ENCODE data around the gene FXYD1. TPM values are rescaled to one million over a fixed set of nuclear protein-coding genes. Genes with fewer than 3 reads are reported as not detected.

FXYD1 gene
- total and polyA plus RNA-seq, 3 experiments from 2014 or later: 0.79 TPM; not detected in 2

DNA sequence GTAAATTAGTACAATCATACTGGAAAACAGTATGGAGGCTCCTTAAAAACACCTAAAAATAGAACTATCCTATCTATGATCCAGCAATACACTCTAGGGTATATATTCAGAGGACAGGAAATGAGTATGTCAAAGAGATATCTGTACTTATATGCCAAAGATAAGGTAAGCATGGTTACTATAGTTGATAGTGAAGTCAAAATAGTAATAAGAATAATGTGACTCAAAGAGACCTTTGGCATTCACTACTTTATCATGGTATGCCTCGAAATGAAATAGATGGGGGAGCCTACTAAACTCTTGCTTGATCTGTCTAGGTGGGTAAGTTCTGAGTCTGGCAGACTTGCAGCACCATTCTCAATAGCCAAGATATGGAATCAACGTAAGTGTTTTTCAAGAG, 46.3 kb downstream of the FXYD1 start:
- no peaks in the 10 kb centered on the region for H3K9me3 ChIP-seq (ENCODE audit: low read length)
- CTCF ChIA-PET: no interaction called here
- peaks cover under 1 to 6% (median 4%) of the 10 kb centered on the region in 3 donors for H3K4me1 Mint-ChIP-seq
- H3K4me3 ChIP-seq (ENCODE audit: low read length): no peak overlapping the region
- no peak overlapping the region for H3K4me3 Mint-ChIP-seq
- H3K27me3 Mint-ChIP-seq: peaks cover 1 to 5% of the 10 kb centered on the region in 2 donors
- POLR2A ChIA-PET: no interaction called here
- DNase-seq: no peak
- no peaks in the 10 kb centered on the region for H3K36me3 ChIP-seq (ENCODE audit: insufficient read depth, low read length)
- H3K27ac ChIP-seq (ENCODE audit: low read depth, low read length): no peak overlapping the region
- peaks cover 0 to 13% (median 0%) of the 10 kb centered on the region in 3 donors for H3K36me3 Mint-ChIP-seq
- H3K27ac Mint-ChIP-seq: peak overlapping the region in 1 of 8 donors; percentile 1
- peaks cover 13% of the 10 kb centered on the region for H3K4me1 ChIP-seq (ENCODE audit: insufficient read depth, low read length)
- H3K9me3 Mint-ChIP-seq: peaks cover 0 to 10% (median 6%) of the 10 kb centered on the region in 5 donors
- H3K27me3 ChIP-seq (ENCODE audit: insufficient read depth, low read length, poor library complexity, severe bottlenecking): no peaks in the 10 kb centered on the region

Other genes starting within 250 kb of the FXYD1 start
- gene ZNF30, start 211.9 kb upstream of the FXYD1 start, total RNA-seq: 1 to 10 TPM; 6.4 to 7.4 TPM
- gene ZNF30, start 211.9 kb upstream of the FXYD1 start, polyA plus RNA-seq: 6.9 TPM
- 1 to 10 TPM; 7.4 to 7.5 TPM for gene ZNF792, start 174.6 kb upstream of the FXYD1 start, total RNA-seq
- 15.4 TPM for gene ZNF792, start 174.6 kb upstream of the FXYD1 start, polyA plus RNA-seq
- gene GRAMD1A, start 138.5 kb upstream of the FXYD1 start, total RNA-seq: 100 to 1,000 TPM; 205 to 218 TPM
- 51.4 TPM for gene GRAMD1A, start 138.5 kb upstream of the FXYD1 start, polyA plus RNA-seq
- gene SCN1B, start 108.4 kb upstream of the FXYD1 start, total RNA-seq: 1 to 10 TPM; 1.1 to 1.9 TPM
- 1.3 TPM for gene SCN1B, start 108.4 kb upstream of the FXYD1 start, polyA plus RNA-seq
- gene HPN, start 97.1 kb upstream of the FXYD1 start, total RNA-seq: not detected
- gene HPN, start 97.1 kb upstream of the FXYD1 start, polyA plus RNA-seq: 0.53 TPM
- not detected for gene FXYD3, start 23.0 kb upstream of the FXYD1 start, total RNA-seq
- not detected for gene FXYD3, start 23.0 kb upstream of the FXYD1 start, polyA plus RNA-seq
- under 1 TPM in 1 of 2 experiments, not detected in 1; 0.18 TPM for gene LGI4, start 3.8 kb upstream of the FXYD1 start, total RNA-seq
- not detected for gene LGI4, start 3.8 kb upstream of the FXYD1 start, polyA plus RNA-seq
- 1 to 10 TPM in 1 of 2 experiments, under 1 TPM in 1; 0.60 to 1.0 TPM for gene FXYD7, start 4.4 kb downstream of the FXYD1 start, total RNA-seq
- gene FXYD7, start 4.4 kb downstream of the FXYD1 start, polyA plus RNA-seq: 12.9 TPM
- 100 to 1,000 TPM; 295 TPM for gene FXYD5, start 15.9 kb downstream of the FXYD1 start, total RNA-seq
- 560 TPM for gene FXYD5, start 15.9 kb downstream of the FXYD1 start, polyA plus RNA-seq
- not detected for gene FAM187B, start 89.9 kb downstream of the FXYD1 start, total RNA-seq
- not detected for gene FAM187B, start 89.9 kb downstream of the FXYD1 start, polyA plus RNA-seq
- 10 to 100 TPM; 23.5 to 27.5 TPM for gene LSR, start 110.2 kb downstream of the FXYD1 start, total RNA-seq
- gene LSR, start 110.2 kb downstream of the FXYD1 start, polyA plus RNA-seq: 77.8 TPM
- 100 to 1,000 TPM; 125 to 132 TPM for gene USF2, start 130.1 kb downstream of the FXYD1 start, total RNA-seq
- gene USF2, start 130.1 kb downstream of the FXYD1 start, polyA plus RNA-seq: 9.2 TPM
- gene HAMP, start 143.7 kb downstream of the FXYD1 start, total RNA-seq: under 1 TPM; 0.31 TPM
- gene HAMP, start 143.7 kb downstream of the FXYD1 start, polyA plus RNA-seq: not detected
- not detected for gene MAG, start 153.3 kb downstream of the FXYD1 start, total RNA-seq
- gene MAG, start 153.3 kb downstream of the FXYD1 start, polyA plus RNA-seq: 0.36 TPM
- gene CD22, start 190.4 kb downstream of the FXYD1 start, total RNA-seq: under 1 TPM in 1 of 2 experiments, not detected in 1; 0.09 TPM
- not detected for gene CD22, start 190.4 kb downstream of the FXYD1 start, polyA plus RNA-seq
- gene FFAR1, start 209.1 kb downstream of the FXYD1 start, total RNA-seq: not detected
- gene FFAR1, start 209.1 kb downstream of the FXYD1 start, polyA plus RNA-seq: not detected
- gene FFAR3, start 219.6 kb downstream of the FXYD1 start, total RNA-seq: not detected
- not detected for gene FFAR3, start 219.6 kb downstream of the FXYD1 start, polyA plus RNA-seq
- gene GPR42, start 232.2 kb downstream of the FXYD1 start, total RNA-seq: not detected
- gene GPR42, start 232.2 kb downstream of the FXYD1 start, polyA plus RNA-seq: not detected

Data from CD8-positive, alpha-beta memory T cell (primary cell).